NCI-H1436 (cell line): ENCODE data around the gene ADPGK.

Source experiments
- DNase-seq: peaks from one replicate; lab custom pipeline; 2025; lab: John Stamatoyannopoulos, UW

ADPGK gene

DNA sequence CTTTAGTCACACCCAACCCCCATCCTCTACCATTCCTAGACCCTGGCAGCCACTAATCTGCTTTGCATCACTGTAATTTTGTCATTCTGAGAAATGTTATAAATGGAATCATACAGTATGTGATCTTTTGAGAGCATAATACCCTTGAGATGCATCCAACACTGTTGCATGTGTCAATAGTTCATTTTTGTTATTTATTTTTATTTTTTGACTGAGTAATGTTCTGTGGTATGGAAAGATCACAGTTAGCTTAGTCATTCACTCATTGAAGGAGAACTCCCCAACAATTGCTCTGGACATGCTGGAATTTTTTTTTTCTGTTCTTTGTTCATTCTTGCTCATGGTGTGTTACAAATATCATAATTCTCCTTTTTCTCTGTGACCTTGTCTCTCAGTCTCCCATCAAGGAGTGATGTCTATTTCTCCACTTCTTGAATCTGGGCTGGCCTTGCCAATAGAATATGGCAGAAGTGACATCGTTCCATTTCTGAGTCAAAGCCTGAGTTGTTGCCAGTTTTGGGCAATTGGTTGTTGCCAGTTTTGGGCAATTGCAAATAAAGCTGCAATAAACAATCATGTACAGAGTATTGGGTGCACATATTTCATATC is 6.8 kb upstream of the ADPGK start:
- DNase-seq = no peak

DNA sequence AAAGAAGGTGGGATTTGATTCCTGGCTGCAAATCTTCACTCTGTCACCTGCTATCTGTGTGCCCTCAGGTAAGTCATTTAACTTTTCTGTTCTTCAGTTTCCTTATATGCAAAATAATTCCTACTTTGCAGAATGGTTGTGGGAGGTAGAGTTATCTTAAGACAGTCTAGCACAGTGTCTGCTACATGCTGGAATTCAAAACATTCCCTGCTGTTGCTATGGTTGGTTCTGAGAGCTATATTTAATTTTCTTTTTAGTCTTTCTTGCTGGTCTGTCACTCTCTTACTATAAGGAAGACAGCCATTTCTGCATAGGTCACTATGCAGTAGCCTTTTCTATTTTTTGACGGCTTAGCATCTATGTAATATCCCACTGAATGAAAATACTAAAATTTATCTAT is 4.0 kb upstream of the ADPGK start:
- no peak for DNase-seq

DNA sequence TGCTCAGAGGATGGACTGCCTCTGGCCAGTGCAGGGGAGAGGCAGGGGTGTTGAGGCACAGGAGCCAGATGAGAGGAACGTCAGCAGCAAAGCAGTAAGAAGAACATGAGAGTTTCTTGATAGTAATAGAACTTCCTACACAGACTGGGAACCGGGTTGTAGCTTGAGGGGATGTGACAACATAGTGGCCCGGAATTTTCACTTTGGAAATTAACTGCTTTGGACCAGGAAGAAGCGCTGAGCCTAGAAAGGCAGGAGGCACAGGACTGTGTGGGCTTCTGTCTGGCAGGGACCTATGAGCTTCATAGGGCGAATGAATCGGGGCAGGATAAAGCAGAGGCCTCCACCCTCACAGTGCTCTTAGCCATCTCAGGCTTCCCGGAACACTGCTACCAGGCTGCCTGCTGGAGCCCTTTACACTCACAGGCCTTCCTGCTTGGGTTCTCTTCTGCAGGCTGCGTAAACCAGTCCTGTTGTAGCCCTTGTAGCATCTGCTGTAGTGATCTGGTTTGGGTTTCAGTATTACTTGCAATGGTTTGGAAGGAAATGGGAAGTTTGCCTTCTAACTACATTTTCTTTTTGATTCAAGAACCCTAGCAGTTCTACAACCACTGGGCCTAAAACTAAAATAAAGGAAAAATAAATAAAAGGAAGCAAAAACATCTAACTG is 3.3 kb upstream of the ADPGK start:
- DNase-seq = no peak

DNA sequence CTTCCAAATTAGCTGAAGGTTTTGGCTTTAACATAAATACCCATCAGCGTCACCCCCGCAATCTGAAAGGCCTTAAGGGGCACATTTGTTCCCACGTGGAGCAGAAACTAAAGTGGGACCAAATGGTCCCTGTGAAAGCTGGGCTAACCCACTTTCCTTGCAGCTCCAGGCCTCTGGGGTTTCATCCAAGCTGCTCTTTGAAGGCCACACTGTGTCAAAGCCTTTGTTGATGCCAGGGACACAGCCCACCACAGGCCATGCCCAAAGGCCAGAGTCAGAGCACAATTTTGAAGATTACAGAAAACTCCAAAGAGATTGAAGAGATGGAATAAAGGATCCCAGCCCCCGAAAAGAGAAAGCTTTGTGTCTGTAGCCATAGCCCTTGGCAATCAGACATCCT is 2.7 kb upstream of the ADPGK start:
- no peak for DNase-seq

DNA sequence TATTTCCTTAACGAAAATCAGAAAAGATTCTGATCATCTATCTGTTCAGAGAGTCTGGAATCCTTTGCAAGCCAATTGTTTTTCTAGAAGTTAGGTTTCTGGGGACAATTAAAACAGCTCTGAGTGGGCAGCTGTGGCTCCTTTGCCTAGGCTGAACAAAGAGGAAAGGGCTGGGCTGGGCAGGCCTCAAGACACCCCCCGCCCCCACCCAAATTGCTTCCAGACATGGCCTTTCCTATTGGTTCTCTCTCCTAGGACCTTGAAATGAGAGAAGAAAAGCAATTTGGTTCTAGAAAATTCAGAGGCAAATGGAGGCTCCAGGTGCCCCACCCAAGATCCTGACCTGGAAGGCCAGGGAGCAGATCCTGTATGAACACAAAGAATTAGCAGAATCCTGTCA is 2.3 kb upstream of the ADPGK start:
- DNase-seq = no peak

DNA sequence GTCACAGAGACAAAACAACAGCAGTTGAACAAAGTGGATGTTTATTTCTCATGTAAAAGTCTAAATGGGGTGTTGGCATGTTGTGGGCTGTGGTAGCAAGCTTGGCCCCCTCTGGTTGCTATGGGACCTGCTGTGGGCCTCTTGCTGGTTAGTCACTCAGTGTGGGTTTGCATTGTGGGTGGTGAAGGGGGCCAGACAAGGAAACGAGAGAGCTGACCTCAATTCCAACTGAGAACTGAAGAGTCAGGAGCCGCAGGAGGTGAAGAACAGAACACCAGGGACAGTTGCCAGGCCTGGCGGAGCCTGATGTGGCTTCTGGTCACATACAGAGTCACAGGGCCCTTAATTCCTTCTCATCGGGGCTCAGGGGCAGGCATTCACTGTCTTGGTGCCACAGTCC is 1.9 kb upstream of the ADPGK start:
- no peak for DNase-seq

DNA sequence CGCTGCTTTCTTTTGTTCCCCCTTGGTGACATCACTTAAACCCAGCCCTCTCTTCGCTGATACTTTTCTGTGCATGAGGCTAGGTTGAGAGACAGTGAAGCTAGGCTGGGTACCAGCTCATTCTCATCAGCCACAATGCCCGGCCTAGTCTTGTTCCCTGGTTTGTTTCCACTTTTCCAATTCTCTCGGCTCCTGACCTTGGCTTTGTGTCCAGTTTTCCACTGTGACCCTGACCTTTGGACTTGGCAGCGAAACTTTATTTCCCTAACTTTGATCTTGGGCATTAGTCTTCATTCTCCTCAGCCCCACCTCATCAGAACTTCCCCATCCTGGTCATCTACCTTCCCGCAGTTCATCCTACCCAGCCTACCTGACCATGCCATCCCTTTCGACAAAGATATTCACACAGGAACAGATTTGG is 908 bp upstream of the ADPGK start:
- no peak for DNase-seq

DNA sequence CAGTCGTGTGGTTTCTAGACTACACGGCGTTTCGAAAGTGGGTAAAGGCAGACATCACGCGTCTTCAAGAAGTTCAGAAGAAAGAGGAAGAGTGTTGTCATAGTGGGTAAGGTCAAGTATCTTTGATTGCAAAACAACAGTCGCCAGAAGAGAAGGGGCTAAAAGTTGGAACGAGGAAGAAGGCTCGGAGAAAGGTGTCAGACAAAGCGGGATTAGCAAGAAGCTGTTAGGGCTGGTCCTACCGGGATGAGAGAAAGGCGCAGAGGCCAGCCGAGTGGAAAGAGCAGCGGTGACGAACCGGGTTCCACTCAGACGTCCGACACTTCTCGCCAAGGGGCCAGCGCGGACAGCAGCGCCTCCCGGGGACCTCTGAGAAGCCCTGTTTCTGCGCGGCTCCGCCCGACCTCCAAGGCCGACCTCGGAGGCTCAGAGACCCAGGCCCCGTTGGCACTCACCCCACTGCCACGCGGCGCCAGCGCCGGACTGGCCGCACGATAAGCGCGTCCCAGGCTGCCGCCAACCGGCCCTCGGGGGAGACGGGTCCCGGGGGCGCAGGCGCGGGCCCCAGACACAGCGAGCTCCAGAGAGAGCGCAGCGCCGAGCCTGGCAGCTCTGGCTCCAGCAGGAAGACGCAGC is 436 bp downstream of the ADPGK start:
- no peak for DNase-seq

DNA sequence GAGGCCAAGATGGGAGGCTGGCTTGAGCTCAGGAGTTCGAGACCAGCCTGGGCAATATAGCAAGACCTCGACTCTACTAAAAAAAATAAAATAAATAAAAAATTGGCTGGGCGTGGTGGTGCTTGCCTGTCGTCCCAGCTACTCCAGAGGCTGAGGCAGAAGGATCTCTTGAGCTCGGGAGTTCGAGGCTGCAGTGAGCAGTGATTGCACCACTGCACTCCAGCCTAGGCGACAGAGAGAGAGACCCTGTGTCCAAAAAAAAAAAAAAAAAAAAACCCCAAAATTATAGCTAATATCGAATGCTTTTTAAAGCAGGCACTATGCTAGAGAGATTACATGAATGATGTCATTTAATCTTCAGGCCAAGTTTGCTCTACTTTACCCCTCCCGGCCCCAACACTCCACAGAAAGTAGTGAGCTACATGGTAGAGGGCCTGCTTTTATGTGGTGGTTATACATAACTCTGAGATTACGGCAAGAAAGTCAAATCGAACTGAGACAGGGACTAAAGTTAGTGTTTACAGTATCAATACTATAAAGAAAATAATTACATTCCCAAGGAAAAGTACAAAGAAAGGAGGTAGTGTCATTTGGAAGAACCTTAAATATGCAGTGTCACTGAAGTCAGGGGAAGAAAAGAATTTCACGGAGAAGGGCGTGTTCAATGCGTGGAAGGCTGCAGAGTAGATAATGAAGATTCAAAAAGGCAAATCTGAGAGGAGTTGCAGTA is 1.1 kb downstream of the ADPGK start:
- no peak for DNase-seq

DNA sequence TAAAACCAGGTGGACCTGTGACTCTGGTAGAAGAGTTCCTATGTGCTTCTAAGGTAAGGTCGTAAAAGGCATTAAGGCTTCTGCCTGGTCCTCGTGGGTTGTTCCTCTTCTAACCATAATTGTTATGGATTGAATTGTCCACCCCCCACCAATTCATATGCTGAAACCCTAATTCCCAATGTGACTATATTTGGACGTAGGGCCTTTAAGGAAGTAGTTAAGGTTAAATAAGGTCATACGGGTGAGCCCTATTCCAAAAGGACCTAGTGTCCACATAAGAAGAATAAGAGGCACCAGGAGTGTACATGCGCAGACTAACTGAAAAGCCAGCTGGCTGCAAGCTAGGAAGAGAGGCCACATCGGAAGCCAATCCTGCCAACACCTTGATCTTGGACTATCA is 1.9 kb downstream of the ADPGK start:
- DNase-seq = no peak

DNA sequence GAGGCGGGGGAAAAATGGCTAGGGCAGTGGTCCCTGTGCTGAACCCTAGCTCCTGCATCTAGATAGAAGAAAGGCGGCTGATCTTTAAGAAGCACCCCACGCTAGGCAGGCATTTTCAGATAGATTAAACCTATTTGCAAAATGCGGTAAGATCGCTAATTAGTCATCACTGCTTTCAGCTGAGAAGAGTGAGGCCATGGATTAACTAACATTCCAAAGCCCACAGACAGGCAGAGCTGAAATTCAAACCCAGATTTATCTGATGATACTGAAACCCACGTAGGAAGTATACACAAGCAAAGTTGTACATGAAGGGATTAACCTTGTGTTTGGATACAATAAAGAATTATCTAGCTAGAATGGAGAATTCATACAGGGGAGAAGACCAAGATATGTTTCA is 4.8 kb downstream of the ADPGK start:
- no peak for DNase-seq

DNA sequence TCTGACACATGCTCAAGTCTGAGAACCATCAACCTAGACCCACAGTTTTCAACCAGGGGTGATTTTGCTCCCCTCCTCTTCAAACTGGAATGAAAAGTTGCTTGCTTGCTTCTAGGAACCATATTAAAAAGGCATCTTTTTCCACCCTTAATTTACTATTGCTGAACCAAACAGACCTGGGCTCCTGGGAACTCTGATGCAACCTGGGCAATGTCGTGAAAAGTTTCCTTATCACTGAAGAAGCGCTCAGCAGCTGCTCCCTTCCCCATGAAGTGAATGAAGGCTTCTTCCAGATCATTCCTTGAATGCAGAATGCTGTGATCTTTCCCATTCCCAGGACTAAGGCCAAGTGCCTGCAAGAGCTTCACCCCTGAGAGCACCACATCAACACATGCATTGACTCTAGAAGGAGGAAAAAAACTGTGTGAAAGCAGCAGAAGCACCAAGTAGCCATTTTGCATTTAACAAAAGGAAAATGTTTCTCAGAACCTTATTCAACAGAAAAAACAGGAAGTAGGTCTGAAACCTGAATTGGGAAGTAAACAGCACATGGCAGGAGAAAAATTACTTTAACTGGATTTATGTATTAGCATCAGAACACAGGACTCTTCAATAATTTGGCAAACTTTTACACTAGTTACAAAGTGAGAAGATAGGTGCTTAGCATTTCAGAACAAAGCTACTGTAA is 8.7 kb downstream of the ADPGK start:
- no peak for DNase-seq

DNA sequence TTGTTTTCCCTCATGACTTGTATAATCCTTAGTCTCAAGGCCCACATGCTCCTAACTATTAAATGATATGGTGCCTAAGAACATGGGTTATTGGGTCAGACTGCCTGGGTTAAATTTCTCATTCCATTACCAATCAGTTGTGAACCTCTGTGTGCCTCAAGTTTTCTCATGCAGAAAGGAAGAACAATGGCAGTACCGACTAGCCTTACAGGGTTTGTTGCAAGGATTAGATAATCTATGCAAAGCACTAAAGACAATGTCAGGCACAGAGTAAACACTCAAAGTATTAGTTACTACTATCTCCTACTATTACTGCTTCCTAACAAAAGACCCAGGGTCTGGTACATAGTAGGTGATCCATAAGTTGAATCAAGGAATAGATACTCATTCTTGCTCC is 12.2 kb downstream of the ADPGK start:
- no peak for DNase-seq

DNA sequence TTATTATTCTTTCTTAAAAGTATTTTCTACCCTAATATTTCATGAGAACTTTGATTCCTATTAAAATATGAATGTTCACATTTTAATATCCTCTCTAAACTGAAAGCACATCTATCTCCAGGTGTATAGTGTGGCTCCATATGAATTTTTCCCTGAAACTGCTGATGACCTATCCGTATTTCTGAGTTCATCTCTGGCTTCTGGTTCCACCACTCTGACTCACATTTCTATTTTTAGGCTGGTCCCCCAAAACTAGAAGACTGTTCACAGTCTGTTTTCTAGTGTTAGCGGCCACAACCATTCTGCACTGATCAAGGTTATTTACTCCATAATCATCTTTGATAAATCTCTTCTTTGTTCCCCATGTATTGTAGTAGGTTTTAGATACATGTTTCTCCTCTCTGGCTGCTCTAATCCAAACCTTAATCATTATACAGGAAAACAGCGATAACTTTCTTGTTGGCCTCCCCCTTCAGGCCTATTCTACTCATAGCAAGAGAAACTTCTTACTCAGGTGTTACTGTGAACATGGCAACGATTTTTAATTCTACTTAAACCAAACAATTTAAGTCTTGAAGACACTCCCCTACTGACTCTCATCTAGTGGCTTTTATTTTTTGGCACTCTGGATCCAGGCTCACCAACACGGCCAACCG is 12.8 kb downstream of the ADPGK start:
- DNase-seq = no peak

DNA sequence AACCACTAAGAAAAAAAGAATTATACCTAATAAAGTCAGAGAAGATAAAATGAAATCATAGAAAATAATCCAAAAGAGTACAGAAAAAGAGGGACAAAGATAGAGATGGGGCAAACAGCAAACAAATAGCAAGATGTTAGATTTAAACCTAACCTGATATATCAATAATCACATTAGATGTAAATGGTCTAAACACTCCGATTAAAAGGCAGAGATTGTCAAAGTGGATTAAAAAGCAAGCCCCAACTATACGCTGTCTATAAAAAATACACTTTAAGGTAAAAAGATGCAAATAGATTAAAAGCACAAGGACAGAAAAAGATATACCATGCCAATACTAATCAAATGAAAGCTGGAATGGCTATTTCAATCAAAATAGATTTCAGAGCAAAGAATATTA is 16.8 kb downstream of the ADPGK start:
- DNase-seq = no peak

DNA sequence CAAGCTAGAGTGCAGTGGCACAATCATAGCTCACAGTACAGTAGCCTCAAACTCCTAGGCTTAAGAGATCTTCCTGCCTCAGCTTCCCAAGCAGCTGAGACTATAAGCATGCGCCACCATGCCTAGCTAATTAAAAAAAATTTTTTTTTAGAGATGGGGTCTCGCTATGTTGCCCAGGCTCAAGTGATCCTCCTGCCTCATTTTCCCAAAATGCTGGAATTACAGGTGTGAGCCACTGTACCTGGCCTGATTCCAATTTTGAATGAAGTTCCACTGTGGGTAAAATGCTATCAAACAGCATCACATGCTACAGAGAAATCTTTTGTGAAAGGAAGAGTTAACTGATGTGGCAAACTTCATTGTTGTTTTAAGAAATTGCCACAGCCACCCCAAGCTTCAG is 17.5 kb downstream of the ADPGK start:
- DNase-seq = no peak

DNA sequence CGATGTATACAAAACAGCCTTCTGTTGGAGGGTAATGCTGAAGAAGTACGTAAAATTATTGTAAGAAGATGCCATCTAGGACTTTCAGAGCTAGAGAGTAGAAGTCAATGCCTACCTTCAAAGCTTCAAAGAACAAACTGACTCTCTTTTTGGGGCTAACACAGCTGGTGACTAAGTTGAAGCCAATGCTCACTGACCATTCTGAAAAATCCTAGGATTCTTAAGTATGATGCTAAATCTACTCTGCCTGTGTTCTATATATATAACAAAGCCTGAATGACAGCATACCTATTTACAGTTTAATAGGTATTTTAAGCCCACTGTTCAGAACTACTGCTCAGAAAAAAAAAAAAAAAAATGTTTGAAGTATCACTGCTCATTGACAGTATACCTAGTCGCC is 18.9 kb downstream of the ADPGK start:
- DNase-seq = no peak

DNA sequence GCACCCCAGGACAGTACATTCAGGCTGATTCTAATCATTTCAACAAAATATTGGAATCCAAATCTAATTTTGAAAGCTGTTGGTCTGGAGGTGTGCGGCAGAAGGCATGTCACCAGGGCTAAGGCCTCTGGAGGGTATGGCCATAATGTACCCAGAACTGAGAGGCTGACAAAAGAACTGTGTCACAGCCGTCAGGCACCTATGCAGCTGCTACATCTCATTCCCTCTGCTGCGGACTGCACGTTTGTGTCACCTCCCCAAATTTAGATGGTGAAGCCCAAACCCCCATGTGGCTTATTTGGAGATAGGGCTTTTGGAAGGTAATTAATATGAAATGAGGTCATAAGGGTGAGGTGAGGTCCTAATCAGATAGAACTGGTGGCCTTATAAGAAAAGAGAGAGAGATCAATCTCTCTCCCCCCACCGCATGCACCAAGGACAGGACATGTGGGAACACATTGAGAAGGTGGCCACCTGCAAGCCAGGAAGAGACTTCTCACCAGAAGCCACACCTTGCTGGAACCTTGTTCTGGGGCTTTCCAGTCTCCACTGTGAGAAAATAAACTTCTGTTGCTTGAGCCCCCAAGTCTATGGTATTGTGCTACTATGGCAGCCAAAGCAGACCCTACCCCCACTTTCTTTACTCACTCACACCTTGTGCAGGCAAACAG is 22.8 kb downstream of the ADPGK start:
- no peak for DNase-seq

DNA sequence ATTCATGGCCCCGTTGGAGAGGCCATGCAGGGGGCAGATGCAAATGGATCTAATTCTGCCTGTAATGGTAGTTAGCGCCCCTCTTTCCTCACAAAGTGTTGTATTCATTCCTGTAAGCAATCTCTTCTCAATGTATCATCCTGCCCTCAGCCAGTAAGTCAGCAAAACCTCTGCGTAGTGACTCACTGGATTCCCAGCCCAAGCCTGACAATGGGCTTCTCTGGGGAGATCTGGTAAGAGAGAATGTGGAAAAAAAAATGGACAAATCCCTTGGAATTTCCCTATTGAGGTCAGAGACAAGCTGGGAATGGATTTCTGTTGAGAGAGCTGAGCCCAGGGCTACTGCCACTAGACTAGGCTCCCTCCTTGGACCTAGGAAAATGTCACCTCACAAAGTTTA is 25.4 kb downstream of the ADPGK start:
- no peak for DNase-seq

DNA sequence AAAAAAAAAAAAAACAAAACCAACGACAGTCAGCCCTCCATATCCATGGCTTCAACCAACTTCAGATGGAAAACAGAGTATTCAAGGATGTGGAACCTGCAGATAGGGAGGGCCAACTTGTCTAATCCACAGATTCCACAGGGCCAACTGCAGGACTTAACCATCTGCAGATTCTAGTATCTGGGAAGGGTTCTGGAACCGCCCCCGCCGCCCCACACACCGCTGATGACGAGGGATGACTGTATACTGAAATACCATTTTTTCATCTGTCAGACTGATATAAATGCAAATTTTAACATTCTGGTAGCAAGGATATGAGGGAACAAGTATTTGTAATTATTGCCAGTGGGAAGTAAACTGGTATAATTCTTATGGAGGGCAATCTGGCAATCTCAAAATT is 29.5 kb downstream of the ADPGK start:
- DNase-seq = no peak

DNA sequence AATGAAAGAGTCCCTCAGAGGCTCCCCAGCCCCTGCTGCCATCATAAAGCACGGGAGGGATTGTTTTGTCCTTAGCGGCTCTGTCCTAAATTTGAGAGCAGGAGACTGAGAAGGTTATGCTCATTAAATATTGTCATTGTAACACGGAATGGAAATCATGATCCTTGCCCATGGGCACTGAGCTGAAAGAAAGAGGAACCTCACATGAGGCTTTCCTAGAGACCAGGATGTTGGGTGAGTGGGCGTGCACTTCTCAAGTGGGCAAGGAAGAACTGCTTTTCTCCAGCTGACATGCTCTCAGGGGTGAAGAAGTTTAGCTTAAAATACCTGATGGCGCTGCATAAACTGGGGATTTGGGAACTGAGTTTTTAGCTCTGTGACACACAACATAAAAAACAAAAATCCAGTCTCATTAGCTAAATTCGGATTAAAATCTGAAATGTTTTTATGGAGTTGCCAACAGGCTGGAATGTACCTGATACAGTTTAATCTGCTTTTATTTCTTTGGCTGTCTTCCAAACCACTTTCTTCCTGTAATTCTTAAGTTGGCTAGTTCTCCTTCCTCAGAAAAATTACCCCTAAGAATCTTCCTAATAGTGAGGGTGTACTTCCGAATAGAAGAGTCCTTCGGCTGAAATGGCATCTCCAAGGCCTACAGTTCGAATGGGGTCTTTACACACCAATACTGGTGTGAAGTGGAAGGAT is 31.7 kb downstream of the ADPGK start:
- no peak for DNase-seq
